ENCODE results near the gene WIZ. TPM values are rescaled to one million over a fixed set of nuclear protein-coding genes. Genes with fewer than 3 reads are reported as not detected.

WIZ gene
- total RNA-seq, 2 donors from 2014 or later, result 55.9 to 93.3 TPM

DNA sequence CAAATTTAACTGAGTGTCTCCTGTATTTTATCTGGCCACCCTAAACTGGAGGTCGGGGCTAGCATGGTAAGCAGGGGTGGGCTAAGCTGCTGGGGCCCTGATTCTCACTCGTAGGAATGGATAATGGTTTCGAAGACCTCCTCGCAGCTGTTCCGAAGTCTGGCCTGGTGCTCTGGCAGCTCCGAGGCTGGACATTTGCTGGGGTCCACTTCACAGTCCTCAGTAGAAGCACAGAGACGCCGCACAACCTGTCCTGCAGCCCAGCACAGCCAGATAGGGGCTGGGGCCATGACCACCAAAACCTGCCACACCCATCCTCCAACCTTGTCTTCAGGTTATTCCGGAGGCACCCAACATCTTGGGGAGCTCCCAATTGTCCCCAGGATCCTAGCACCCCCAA is 6.2 kb upstream of the WIZ start:
- 86% methylated on average over 9 of the region's 9 CpGs for WGBS
- no peaks in the 10 kb centered on the region for H3K9me3 ChIP-seq
- DNase-seq (ENCODE audit: low spot score), result no peak
- TF ChIP-seq POLR2AphosphoS5 (IDR thresholded peaks at IDR 0.05) (no peak), POLR2A (IDR thresholded peaks at IDR 0.05) (no peak)
- TF ChIP-seq, protein P1, sequence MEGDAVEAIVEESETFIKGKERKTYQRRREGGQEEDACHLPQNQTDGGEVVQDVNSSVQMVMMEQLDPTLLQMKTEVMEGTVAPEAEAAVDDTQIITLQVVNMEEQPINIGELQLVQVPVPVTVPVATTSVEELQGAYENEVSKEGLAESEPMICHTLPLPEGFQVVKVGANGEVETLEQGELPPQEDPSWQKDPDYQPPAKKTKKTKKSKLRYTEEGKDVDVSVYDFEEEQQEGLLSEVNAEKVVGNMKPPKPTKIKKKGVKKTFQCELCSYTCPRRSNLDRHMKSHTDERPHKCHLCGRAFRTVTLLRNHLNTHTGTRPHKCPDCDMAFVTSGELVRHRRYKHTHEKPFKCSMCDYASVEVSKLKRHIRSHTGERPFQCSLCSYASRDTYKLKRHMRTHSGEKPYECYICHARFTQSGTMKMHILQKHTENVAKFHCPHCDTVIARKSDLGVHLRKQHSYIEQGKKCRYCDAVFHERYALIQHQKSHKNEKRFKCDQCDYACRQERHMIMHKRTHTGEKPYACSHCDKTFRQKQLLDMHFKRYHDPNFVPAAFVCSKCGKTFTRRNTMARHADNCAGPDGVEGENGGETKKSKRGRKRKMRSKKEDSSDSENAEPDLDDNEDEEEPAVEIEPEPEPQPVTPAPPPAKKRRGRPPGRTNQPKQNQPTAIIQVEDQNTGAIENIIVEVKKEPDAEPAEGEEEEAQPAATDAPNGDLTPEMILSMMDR (IDR thresholded peaks at IDR 0.05), result no peak
- H3K27me3 ChIP-seq (replicated peaks; ENCODE audit: insufficient read depth), result peaks cover 8% of the 10 kb centered on the region
- no peak overlapping the region for H3K27ac ChIP-seq
- intact Hi-C loops (cut with DNase I), result loop anchor here (10.0 kb wide), 1 partner anchor 99 kb away; no protein-coding TSS in a partner anchor
- H3K4me3 ChIP-seq, result no peak overlapping the region
- no peaks in the 10 kb centered on the region for H3K36me3 ChIP-seq
- peaks cover 10% of the 10 kb centered on the region for H3K4me1 ChIP-seq (replicated peaks)

DNA sequence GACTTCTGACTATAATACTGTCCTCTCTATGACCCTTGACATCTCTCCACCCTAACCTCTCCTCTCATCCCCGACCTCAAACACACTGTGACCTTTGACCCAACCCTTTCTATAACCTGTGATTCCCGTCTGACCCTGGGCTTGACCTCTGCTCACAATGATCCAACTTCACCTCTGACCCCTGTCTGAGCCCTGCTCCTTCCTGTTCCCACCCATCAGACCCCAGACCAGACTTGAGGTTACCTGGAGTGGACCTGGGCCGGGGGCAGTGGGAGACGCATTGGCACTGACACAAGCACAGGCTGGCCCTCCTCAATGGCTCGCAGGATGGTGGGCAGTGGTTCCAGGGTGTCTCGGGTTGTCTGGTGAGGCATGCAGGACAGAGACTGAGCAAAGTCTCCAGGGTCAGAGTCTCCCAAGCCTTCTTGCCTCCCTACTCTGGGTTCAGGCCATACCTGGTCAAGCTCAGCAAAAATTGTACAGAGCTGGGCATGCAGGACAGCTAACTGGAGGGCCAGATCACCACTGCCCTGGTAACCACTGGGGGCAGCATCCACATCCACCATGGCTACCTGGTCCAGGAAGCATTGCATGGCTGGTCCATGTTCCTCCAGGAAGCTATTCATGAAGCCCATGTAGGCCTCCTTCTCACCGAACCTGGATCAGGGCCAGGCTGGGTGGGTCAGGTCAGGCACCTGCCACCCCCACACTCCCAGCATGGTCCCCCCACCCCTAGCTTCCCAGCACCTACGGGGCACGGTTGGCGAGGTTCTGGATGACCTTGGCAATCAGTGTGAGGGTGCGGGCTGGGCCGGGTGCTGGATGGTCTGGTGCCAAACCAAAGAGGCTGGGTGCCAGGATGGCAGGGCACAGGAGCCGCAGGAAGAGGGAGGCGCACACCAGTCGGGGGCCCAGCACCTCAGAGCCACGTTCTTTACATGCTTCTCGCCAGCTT is 4.4 kb upstream of the WIZ start:
- no peak overlapping the region for H3K4me3 ChIP-seq
- no peaks in the 10 kb centered on the region for H3K9me3 ChIP-seq
- TF ChIP-seq, protein P1 (IDR thresholded peaks at IDR 0.05), result no peak
- no peak for TF ChIP-seq POLR2AphosphoS5 (IDR thresholded peaks at IDR 0.05)
- no peak for TF ChIP-seq POLR2A (IDR thresholded peaks at IDR 0.05)
- no peaks in the 10 kb centered on the region for H3K36me3 ChIP-seq
- 74% methylated on average over 17 of the region's 17 CpGs for WGBS
- peaks cover 10% of the 10 kb centered on the region for H3K4me1 ChIP-seq (replicated peaks)
- DNase-seq (ENCODE audit: low spot score), result no peak
- H3K27ac ChIP-seq, result no peak overlapping the region
- peaks cover 8% of the 10 kb centered on the region for H3K27me3 ChIP-seq (replicated peaks; ENCODE audit: insufficient read depth)
- intact Hi-C loops (cut with DNase I), result loop anchor here (5.0 to 10.0 kb wide), 2 partner anchors 101 to 187 kb away; no protein-coding TSS in a partner anchor

DNA sequence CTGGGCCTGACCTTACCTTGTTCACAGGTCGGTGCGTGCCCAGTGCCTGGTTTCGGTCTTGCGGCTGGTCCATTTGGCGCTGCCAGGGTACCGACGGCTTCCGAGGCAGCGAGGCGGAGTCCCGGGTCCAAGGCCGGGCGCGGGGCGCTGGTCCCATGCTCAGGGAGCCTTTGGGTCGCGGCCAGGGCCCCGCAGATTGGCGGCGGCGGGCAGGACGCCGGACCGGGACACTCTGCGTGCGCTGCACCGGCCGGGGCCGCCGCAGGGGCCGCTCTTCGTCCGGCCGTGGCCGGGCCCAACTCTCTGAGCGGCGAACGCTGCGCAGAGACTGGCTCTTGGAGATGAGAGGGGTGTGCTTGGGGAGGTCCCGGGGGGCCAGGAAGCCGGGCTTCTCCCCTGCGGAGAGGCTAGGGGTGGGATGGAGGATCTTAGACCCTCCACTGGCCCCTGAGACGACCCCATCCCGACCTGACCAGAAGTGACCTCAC is 3.4 kb upstream of the WIZ start:
- no peaks in the 10 kb centered on the region for H3K36me3 ChIP-seq
- TF ChIP-seq, protein P1 (IDR thresholded peaks at IDR 0.05), result peak in 2 of 4 experiments; percentile 30 to 41
- TF ChIP-seq POLR2A (IDR thresholded peaks at IDR 0.05) (no peak), POLR2AphosphoS5 (IDR thresholded peaks at IDR 0.05) (no peak)
- H3K4me1 ChIP-seq (replicated peaks), result peaks cover 10% of the 10 kb centered on the region
- peak overlapping the region; percentile 6 to 49 for H3K27ac ChIP-seq
- peaks cover 5% of the 10 kb centered on the region for H3K27me3 ChIP-seq (replicated peaks; ENCODE audit: insufficient read depth)
- DNase-seq (ENCODE audit: low spot score), result no peak
- H3K9me3 ChIP-seq, result no peaks in the 10 kb centered on the region
- intact Hi-C loops (cut with DNase I), result loop anchor here (5.0 to 10.0 kb wide), 2 partner anchors 102 to 186 kb away; no protein-coding TSS in a partner anchor
- H3K4me3 ChIP-seq, result peak overlapping the region; percentile 29 to 37
- 6% methylated on average over 44 of the region's 44 CpGs for WGBS

DNA sequence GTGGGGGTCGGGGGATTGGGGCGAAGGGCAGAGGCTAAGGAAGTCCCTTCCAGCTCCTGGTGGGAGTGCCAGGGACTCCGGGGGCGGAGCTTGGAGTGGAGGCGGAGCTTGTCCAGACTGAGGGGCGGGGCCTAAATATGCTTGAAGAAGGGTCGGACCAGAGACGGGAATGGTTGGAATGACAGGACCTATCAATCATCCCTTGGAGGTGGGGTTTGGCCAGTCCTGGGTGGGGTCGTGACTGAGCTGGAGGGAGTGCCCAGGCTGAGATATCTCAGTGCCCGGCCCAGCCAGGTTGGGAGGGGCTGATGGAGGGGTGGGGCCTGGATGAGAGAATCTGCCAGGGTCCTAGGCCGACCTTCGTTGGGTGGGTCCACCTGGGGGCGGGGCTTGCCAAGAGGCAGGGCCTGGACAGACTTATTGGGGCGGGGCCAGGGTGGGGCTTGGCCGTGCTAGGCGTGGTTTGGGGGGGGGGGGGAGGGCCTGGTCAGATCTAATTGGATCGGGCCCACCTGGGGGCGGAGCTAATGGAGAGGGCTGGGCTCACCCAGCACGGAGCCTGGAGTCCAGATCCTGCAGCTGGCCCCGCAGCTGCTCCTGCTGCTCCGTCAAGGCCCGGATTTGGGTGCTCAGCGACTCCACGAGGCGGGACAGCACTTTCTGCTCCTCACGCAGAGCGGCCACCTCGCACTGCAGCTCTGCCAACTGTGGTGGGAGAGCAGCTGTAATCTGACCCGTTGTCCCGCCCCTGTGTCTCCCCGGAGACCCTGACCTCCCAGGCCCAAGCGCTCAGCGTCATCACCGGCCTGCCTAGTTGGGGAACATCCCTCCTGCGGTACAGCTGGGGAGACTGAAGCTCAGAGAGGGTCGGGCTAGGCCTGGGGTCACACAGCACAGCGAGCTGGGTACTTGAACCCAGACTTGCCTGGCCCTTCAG is 2.6 kb upstream of the WIZ start:
- Histone ChIP-seq H3K36me3 (no peaks in the 10 kb centered on the region), H3K9me3 (no peaks in the 10 kb centered on the region), H3K4me3 (peak overlapping the region; percentile 29 to 37), H3K27me3 (replicated peaks; ENCODE audit: insufficient read depth) (no peaks in the 10 kb centered on the region), H3K4me1 (replicated peaks) (peaks cover 6% of the 10 kb centered on the region), H3K27ac (peak overlapping the region; percentile 6 to 49)
- peak; percentile 54 for TF ChIP-seq POLR2AphosphoS5 (IDR thresholded peaks at IDR 0.05)
- peak; percentile 49 for TF ChIP-seq POLR2A (IDR thresholded peaks at IDR 0.05)
- TF ChIP-seq, protein P1 (IDR thresholded peaks at IDR 0.05), result no peak
- DNase-seq (ENCODE audit: low spot score), result peak; percentile 59
- intact Hi-C loops (cut with DNase I), result loop anchor here (5.0 to 10.0 kb wide), 2 partner anchors 102 to 185 kb away; no protein-coding TSS in a partner anchor
- WGBS, result 8% methylated on average over 37 of the region's 37 CpGs

All from prostate gland (tissue), 2 donors.